ENCODE results near the gene DENND6B. TPM values are rescaled to one million over a fixed set of nuclear protein-coding genes. Genes with fewer than 3 reads are reported as not detected.
A peak's percentile ranks its signal among the peaks of the same experiment; 100 is the strongest.

The DENND6B gene
- total RNA-seq, 1 experiment from 2014 or later, result 11.0 TPM

- H3K9me3 ChIP-seq (ENCODE audit: control insufficient read depth in 1 of 2, insufficient read depth in 1 of 2, low read depth in 1 of 2, low read length in 2 of 2), result no peaks in the 10 kb centered on the region
- H3K9me2 ChIP-seq (ENCODE audit: insufficient read depth), result no peaks in the 10 kb centered on the region
- peaks cover 34 to 48% of the 10 kb centered on the region in 2 experiments for H3K4me1 ChIP-seq (ENCODE audit: control insufficient read depth in 1 of 2, insufficient read depth in 2 of 2, low read length in 2 of 2)
- ATAC-seq (no peak), DNase-seq (ENCODE audit: low read depth, low spot score) (no peak)
- H3K4me3 ChIP-seq (replicated peaks in 1 of 2; ENCODE audit: low read depth in 1 of 2, low read length in 2 of 2), result no peak overlapping the region
- no TSS peak for BruUV-seq (replicated peaks)
- no peaks in the 10 kb centered on the region for H3K79me2 ChIP-seq (ENCODE audit: insufficient read depth, low read length)
- no peaks in the 10 kb centered on the region for H4K20me1 ChIP-seq (ENCODE audit: insufficient read depth)
- no peak overlapping the region for H2AFZ ChIP-seq (ENCODE audit: low read depth, low read length, poor library complexity, severe bottlenecking)
- H3K27me3 ChIP-seq (ENCODE audit: insufficient read depth, low read length), result no peaks in the 10 kb centered on the region
- ChIA-PET CTCF (no interaction called here), RAD21 (ENCODE audit: low non-redundant PET in 1 of 2, low total read pairs in 2 of 2, uncharacterized antibody in 2 of 2, unreplicated experiment in 2 of 2) (no interaction called here), POLR2A (no interaction called here)
- intact Hi-C loops (cut with micrococcal nuclease), result no loop called here
- H3K27ac ChIP-seq (ENCODE audit: low read depth, low read length), result peak overlapping the region; percentile 51; the same call in 1 of the 2 replicates
- no peaks in the 10 kb centered on the region for H3K36me3 ChIP-seq (ENCODE audit: control insufficient read depth in 1 of 2, insufficient read depth in 2 of 2, low read length in 2 of 2)
- H3K4me2 ChIP-seq (ENCODE audit: low read length), result no peak overlapping the region
- TF ChIP-seq MAX (IDR thresholded peaks at IDR 0.05) (no peak), CEBPB (IDR thresholded peaks at IDR 0.05; ENCODE audit: low read depth) (no peak), CTCF (IDR thresholded peaks at IDR 0.05 in 2 of 3, conservative IDR thresholded peaks at IDR 0.05 in 1 of 3; ENCODE audit: borderline replicate concordance in 1 of 3, insufficient read depth in 1 of 3, low read depth in 2 of 3, low read length in 2 of 3) (no peak), YY1 (IDR thresholded peaks at IDR 0.05; ENCODE audit: extremely low read depth, insufficient replicate concordance, low read depth, low read length) (no peak), FOSL1 (IDR thresholded peaks at IDR 0.05; ENCODE audit: low read depth) (no peak), EZH2phosphoT487 (IDR thresholded peaks at IDR 0.05; ENCODE audit: borderline replicate concordance) (no peak), ELF1 (IDR thresholded peaks at IDR 0.05; ENCODE audit: borderline replicate concordance, low read depth) (no peak), ZNF274 (IDR thresholded peaks at IDR 0.05; ENCODE audit: low read depth, low read length) (no peak), TCF7L2 (IDR thresholded peaks at IDR 0.05; ENCODE audit: borderline replicate concordance, extremely low read depth, insufficient read depth, insufficient read length) (no peak), JUND (IDR thresholded peaks at IDR 0.05) (no peak), ATF3 (IDR thresholded peaks at IDR 0.05) (no peak), REST (IDR thresholded peaks at IDR 0.05; ENCODE audit: low read depth) (no peak), EGR1 (IDR thresholded peaks at IDR 0.05; ENCODE audit: low read depth) (no peak), CBX3 (IDR thresholded peaks at IDR 0.05; ENCODE audit: low read depth) (no peak), EZH2 (IDR thresholded peaks at IDR 0.05) (no peak), POLR2AphosphoS5 (IDR thresholded peaks at IDR 0.05; ENCODE audit: low read depth, low read length) (no peak)
- TF ChIP-seq, protein P1, sequence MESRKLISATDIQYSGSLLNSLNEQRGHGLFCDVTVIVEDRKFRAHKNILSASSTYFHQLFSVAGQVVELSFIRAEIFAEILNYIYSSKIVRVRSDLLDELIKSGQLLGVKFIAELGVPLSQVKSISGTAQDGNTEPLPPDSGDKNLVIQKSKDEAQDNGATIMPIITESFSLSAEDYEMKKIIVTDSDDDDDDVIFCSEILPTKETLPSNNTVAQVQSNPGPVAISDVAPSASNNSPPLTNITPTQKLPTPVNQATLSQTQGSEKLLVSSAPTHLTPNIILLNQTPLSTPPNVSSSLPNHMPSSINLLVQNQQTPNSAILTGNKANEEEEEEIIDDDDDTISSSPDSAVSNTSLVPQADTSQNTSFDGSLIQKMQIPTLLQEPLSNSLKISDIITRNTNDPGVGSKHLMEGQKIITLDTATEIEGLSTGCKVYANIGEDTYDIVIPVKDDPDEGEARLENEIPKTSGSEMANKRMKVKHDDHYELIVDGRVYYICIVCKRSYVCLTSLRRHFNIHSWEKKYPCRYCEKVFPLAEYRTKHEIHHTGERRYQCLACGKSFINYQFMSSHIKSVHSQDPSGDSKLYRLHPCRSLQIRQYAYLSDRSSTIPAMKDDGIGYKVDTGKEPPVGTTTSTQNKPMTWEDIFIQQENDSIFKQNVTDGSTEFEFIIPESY (IDR thresholded peaks at IDR 0.05; ENCODE audit: extremely low read depth, insufficient replicate concordance, low read length), result no peak
- H3K9ac ChIP-seq (ENCODE audit: low read length), result no peak overlapping the region
Observed at GRCh38 chr22:50267591-50268390, 59.0 kb downstream of the DENND6B start.
